Smooth muscle cell (in vitro differentiated cells): ENCODE data around the gene KDM4C. TPM values are rescaled to one million over a fixed set of nuclear protein-coding genes. Genes with fewer than 3 reads are reported as not detected.

Experiments
- DNase-seq: peaks from one replicate; lab custom pipeline; 2025; ENCODE audit not compliant: unreplicated experiment; lab: John Stamatoyannopoulos, UW
- H2AFZ ChIP-seq: fragments of 200-600 bp; sonication (generic); 2 replicates; pipeline ENCODE4 v1.6.0; 2016; ENCODE audit warnings: antibody characterized with exemption, low read depth, mild to moderate bottlenecking
- H3F3A ChIP-seq: fragments of 200-600 bp; sonication (generic); 2 replicates; pipeline ENCODE4 v1.6.0; 2017; ENCODE audit warnings: antibody characterized with exemption, low read depth
- H3K27ac ChIP-seq: fragments of 200-600 bp; sonication (generic); 2 replicates; pipeline ENCODE4 v1.5.1; 2016; ENCODE audit warnings: low read depth, mild to moderate bottlenecking
- H3K27me3 ChIP-seq: fragments of 200-600 bp; sonication (generic); 2 replicates; pipeline ENCODE4 v1.6.1; 2016; ENCODE audit warnings: low read depth, mild to moderate bottlenecking
- H3K36me3 ChIP-seq: fragments of 200-600 bp; sonication (generic); 2 replicates; pipeline ENCODE4 v1.5.1; 2016; ENCODE audit warnings: low read depth
- H3K4me1 ChIP-seq: fragments of 200-600 bp; sonication (generic); 2 replicates; pipeline ENCODE4 v1.5.1; 2016; ENCODE audit warnings: low read depth
- H3K4me2 ChIP-seq: fragments of 200-600 bp; sonication (generic); 2 replicates; pipeline ENCODE4 v1.6.0; 2016; ENCODE audit warnings: mild to moderate bottlenecking
- H3K4me3 ChIP-seq: fragments of 200-600 bp; sonication (generic); 2 replicates; pipeline ENCODE4 v1.5.1; 2016; ENCODE audit warnings: mild to moderate bottlenecking
- H3K79me2 ChIP-seq: fragments of 200-600 bp; sonication (generic); 2 replicates; pipeline ENCODE4 v1.6.0; 2016; ENCODE audit warnings: low read depth, mild to moderate bottlenecking
- H3K9ac ChIP-seq: fragments of 200-600 bp; sonication (generic); 2 replicates; pipeline ENCODE4 v1.6.0; 2016; ENCODE audit warnings: low read depth
- H3K9me3 ChIP-seq: fragments of 200-600 bp; sonication (generic); replicated peaks from 2 replicates; pipeline ENCODE4 v1.5.1; 2016; ENCODE audit warnings: low read depth
- H4K20me1 ChIP-seq: fragments of 200-600 bp; sonication (generic); 2 replicates; pipeline ENCODE4 v1.6.0; 2016; ENCODE audit warnings: low read depth
- WGBS: methylation state at CpG from one replicate; pipeline ENCODE4 v1.1.7; 2016; ENCODE audit warnings: low lambda C conversion rate; 5-methylcytosine and 5-hydroxymethylcytosine counted together
- polyA plus RNA-seq: library from polyadenylated mRNA; unstranded; fragments of >200 nt; fragmentation: Nextera tagmentation; extraction: Ambion mirVana; gene quantifications from 2 replicates; pipeline ENCODE4 v1.2.1, GENCODE V29; 2016
- total RNA-seq: library from RNA; depleted of rRNA; stranded (reverse); fragments of >200 nt; gene quantifications from 2 replicates; pipeline ENCODE4 v1.2.3, GENCODE V29; 2014
- TF ChIP-seq, protein P1 (sequence below): fragments of 200-600 bp; sonication (generic); IDR thresholded peaks from 2 replicates; pipeline ENCODE4 v1.5.1; 2017; ENCODE audit warnings: borderline replicate concordance, mild to moderate bottlenecking, antibody characterized with exemption; ENCODE audit not compliant: insufficient read depth, poor library complexity, severe bottlenecking

The KDM4C gene
- total and polyA plus RNA-seq, 2 experiments from 2014 or later, result 7.5 to 20.2 TPM

DNA sequence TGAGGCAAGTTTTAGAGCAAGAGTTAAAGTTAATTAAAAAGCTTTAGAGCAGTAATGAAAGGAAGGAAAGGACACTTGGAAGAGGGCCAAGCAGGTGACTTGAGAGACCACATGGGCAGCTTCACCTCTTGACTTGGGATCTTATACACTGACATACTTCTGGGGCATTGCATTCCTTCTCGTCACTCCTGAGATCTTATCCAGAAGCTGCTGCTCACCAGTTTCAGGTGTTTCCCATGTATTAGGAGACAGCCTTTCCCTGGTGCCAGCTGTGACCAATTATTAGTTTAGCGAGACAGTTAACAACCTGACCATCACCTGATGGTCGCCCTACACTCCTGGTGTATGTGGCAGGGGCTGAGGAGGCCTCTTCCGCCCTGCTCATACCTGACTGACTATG, 382.1 kb downstream of the KDM4C start:
- no peak overlapping the region for H3K4me2 ChIP-seq

DNA sequence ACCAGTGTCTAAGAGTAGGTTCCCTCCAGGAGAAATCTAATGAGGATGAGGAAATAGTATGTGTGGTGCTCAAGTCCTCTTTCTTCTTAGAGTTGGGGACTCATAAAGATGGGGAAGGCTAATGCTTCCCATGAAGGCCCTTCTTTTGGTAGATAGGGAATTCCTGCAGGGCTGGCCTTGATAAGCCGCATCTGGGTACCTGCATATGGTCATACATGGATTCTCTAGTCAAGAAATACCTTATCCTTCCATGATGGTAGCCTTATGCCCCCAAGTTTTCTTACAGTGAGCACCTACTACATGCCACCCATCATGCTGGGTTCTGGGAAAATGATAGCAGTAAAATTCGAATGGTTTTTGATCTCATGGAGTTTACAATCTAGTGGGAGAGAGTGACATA, 382.6 kb downstream of the KDM4C start:
- H3K27me3 ChIP-seq, result no peaks in the 10 kb centered on the region
- H3K4me1 ChIP-seq, result no peaks in the 10 kb centered on the region
- H2AFZ ChIP-seq, result no peak overlapping the region
- TF ChIP-seq, protein P1, sequence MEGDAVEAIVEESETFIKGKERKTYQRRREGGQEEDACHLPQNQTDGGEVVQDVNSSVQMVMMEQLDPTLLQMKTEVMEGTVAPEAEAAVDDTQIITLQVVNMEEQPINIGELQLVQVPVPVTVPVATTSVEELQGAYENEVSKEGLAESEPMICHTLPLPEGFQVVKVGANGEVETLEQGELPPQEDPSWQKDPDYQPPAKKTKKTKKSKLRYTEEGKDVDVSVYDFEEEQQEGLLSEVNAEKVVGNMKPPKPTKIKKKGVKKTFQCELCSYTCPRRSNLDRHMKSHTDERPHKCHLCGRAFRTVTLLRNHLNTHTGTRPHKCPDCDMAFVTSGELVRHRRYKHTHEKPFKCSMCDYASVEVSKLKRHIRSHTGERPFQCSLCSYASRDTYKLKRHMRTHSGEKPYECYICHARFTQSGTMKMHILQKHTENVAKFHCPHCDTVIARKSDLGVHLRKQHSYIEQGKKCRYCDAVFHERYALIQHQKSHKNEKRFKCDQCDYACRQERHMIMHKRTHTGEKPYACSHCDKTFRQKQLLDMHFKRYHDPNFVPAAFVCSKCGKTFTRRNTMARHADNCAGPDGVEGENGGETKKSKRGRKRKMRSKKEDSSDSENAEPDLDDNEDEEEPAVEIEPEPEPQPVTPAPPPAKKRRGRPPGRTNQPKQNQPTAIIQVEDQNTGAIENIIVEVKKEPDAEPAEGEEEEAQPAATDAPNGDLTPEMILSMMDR, result no peak
- H3K79me2 ChIP-seq, result no peaks in the 10 kb centered on the region
- 95% methylated on average over 2 of the region's 2 CpGs for WGBS
- peaks cover under 1% of the 10 kb centered on the region for H4K20me1 ChIP-seq
- no peaks in the 10 kb centered on the region for H3K36me3 ChIP-seq
- H3K4me2 ChIP-seq, result no peak overlapping the region
- no peak overlapping the region for H3K4me3 ChIP-seq
- DNase-seq, result no peak
- H3F3A ChIP-seq, result no peaks in the 10 kb centered on the region
- no peak overlapping the region for H3K9ac ChIP-seq
- H3K27ac ChIP-seq, result no peak overlapping the region
- H3K9me3 ChIP-seq, result no peaks in the 10 kb centered on the region

More for the DNA sequence above, 382.1 kb downstream of the KDM4C start:
- no peak overlapping the region for H3K4me3 ChIP-seq
- no peak overlapping the region for H3K9ac ChIP-seq
- H2AFZ ChIP-seq, result no peak overlapping the region
- H3K27me3 ChIP-seq, result no peaks in the 10 kb centered on the region
- H3K9me3 ChIP-seq, result no peaks in the 10 kb centered on the region
- no peak for DNase-seq
- H4K20me1 ChIP-seq, result no peaks in the 10 kb centered on the region
- H3K36me3 ChIP-seq, result no peaks in the 10 kb centered on the region
- TF ChIP-seq, protein P1, result no peak
- H3K79me2 ChIP-seq, result no peaks in the 10 kb centered on the region
- no peak overlapping the region for H3K27ac ChIP-seq
- 91% methylated on average over 4 of the region's 4 CpGs for WGBS
- H3F3A ChIP-seq, result no peaks in the 10 kb centered on the region
- no peaks in the 10 kb centered on the region for H3K4me1 ChIP-seq

DNA sequence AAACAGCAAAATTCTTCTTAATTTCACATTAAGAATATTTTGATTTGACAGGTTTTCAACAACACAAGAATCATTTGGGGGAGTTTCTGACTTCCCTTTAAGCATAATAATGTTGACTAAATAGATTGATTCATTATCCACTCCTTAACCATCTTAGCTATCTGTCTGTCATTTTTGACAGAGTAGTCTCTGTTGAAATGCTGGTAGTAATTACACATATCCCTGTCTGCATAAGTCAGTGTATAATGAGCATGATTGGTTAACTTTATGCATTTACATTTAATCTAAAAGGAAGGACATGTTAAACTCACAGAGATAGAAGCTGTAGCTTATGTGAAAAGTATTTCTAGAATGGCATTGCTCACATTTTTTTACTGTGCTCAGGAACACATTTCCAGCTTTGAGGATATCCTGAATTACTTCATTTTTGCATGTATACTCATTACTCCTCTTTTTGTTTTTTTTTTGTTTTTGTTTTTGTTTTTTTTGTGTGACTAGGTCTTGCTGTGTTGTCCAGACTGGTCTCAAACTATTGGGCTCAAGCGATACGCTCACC, 385.9 kb downstream of the KDM4C start:
- H3K9me3 ChIP-seq, result no peaks in the 10 kb centered on the region
- no peak overlapping the region for H2AFZ ChIP-seq
- no peaks in the 10 kb centered on the region for H3K27me3 ChIP-seq
- H3K4me2 ChIP-seq, result no peak overlapping the region
- no peak overlapping the region for H3K4me3 ChIP-seq
- H4K20me1 ChIP-seq, result peaks cover 5% of the 10 kb centered on the region
- H3K9ac ChIP-seq, result no peak overlapping the region
- TF ChIP-seq, protein P1, result no peak
- peaks cover 6% of the 10 kb centered on the region for H3K4me1 ChIP-seq
- no peak overlapping the region for H3K27ac ChIP-seq
- no peak for DNase-seq
- H3F3A ChIP-seq, result no peaks in the 10 kb centered on the region
- WGBS, result 93% methylated on average over 2 of the region's 2 CpGs
- H3K36me3 ChIP-seq, result no peaks in the 10 kb centered on the region
- H3K79me2 ChIP-seq, result no peaks in the 10 kb centered on the region
